OCI-LY7 (cell line): ENCODE results near the gene PLEKHA5.

Experiments
- CTCF ChIP-seq: fragments of 200-600 bp; sonication (generic); conservative IDR thresholded peaks from 2 replicates; pipeline ENCODE4 v1.5.1; 2014; ENCODE audit warnings: mild to moderate bottlenecking, antibody characterized with exemption, low read length, moderate library complexity, mixed read lengths
- EZH2phosphoT487 ChIP-seq: fragments of 200-600 bp; sonication (generic); IDR thresholded peaks from 2 replicates; pipeline ENCODE4 v1.6.1; 2018; ENCODE audit warnings: low read depth, borderline replicate concordance, mild to moderate bottlenecking, mixed run types, antibody characterized with exemption, low read length, moderate library complexity, mixed read lengths

GRCh38 chr12:19246933-19247332 is 117.4 kb downstream of the PLEKHA5 start:
- TF ChIP-seq CTCF (no peak), EZH2phosphoT487 (no peak)
